Measurements from ENCODE around the gene NUF2.
"Not testable (repeated sequence)": the region's sequence is repeated elsewhere in the genome, so short reads cannot be mapped to it uniquely, and the experiment has no call there.

The NUF2 gene

GRCh38 chr1:163321311-163322305, at the start of gene NUF2:
NUF2 (plus strand) TSS chr1:163321954; CDS start chr1:163326052, 4,098 bp downstream.
- DNase-seq: peak; percentile 99

- DNase-seq: no peak
Observed at GRCh38 chr1:163273766-163274441, 47.9 kb upstream of the NUF2 start.

- no peak for DNase-seq
Observed at GRCh38 chr1:163275222-163275621, 46.5 kb upstream of the NUF2 start.

- DNase-seq: no peak
Observed at GRCh38 chr1:163278602-163279001, 43.2 kb upstream of the NUF2 start.

- DNase-seq: peak; percentile 57
Observed at GRCh38 chr1:163284867-163285266, 36.9 kb upstream of the NUF2 start.

GRCh38 chr1:163290025-163290640, 31.6 kb upstream of the NUF2 start:
- DNase-seq: no peak

- DNase-seq: no peak
Observed at GRCh38 chr1:163291461-163291860, 30.3 kb upstream of the NUF2 start.

- DNase-seq: not testable (repeated sequence)
Observed at GRCh38 chr1:163292153-163292552, 29.6 kb upstream of the NUF2 start.

- DNase-seq: not testable (repeated sequence)
Observed at GRCh38 chr1:163293497-163293896, 28.3 kb upstream of the NUF2 start.

- DNase-seq: no peak
Observed at GRCh38 chr1:163295949-163296348, 25.8 kb upstream of the NUF2 start.

- DNase-seq: no peak
Observed at GRCh38 chr1:163296504-163297263, 25.1 kb upstream of the NUF2 start.

GRCh38 chr1:163298365-163298764, 23.4 kb upstream of the NUF2 start:
- DNase-seq: no peak

GRCh38 chr1:163300568-163300967, 21.2 kb upstream of the NUF2 start:
- DNase-seq: no peak

GRCh38 chr1:163303561-163303960, 18.2 kb upstream of the NUF2 start:
- DNase-seq: no peak

GRCh38 chr1:163305441-163305840, 16.3 kb upstream of the NUF2 start:
- no peak for DNase-seq

GRCh38 chr1:163307479-163308171, 14.1 kb upstream of the NUF2 start:
- DNase-seq: peak; percentile 85

- DNase-seq: no peak
Observed at GRCh38 chr1:163308811-163309210, 12.9 kb upstream of the NUF2 start.

GRCh38 chr1:163315773-163316374, 5.9 kb upstream of the NUF2 start:
- peak; percentile 56 for DNase-seq

- DNase-seq: no peak
Observed at GRCh38 chr1:163320891-163321290, 863 bp upstream of the NUF2 start.

- not testable (repeated sequence) for DNase-seq
Observed at GRCh38 chr1:163323339-163323738, 1.6 kb downstream of the NUF2 start.

- DNase-seq: no peak
Observed at GRCh38 chr1:163331116-163331515, 9.4 kb downstream of the NUF2 start.

GRCh38 chr1:163335216-163335615, 13.5 kb downstream of the NUF2 start:
- no peak for DNase-seq
